HG03378 (cell line): ENCODE data around the gene STAC3.

Experiments used
- ATAC-seq: cut with Tn5 transposase; IDR thresholded peaks from one replicate; pipeline ENCODE4 v1.9.1; 2021; ENCODE audit warnings: mild to moderate bottlenecking, moderate library complexity; ENCODE audit not compliant: unreplicated experiment

STAC3 gene

DNA sequence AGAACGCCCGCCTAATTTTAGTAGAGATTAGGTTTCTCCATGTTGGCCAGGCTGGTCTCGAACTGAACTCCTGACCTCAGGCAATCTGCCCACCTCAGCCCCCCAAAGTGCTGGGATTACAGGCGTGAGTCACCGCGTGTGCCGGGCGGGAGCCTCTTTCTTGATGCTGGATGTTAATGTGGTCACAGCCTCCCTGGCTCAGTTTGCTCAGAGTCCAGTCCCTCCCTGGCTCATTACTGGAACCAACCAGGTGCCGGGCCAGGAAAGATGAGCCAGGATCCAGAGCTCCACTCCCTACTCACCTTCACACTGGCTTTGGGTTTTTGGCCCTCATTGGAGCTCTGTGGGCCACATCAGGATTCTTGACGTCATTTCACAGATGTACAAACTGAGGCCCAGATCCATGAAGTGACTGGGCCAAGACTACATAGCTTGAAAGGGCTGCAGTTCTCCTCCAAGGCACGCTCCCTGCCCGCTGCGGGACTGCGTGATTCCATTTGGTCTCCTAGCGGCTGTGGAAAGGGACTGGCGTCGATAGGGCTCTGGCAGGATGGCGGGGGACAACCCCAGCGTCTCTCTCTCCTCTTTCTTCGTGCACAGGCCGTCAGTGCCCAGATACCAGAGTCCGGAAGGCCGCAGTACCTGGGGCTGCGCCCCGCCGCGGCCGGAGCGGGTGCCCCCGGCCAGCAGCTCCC lies 26.6 kb downstream of the STAC3 start:
- ATAC-seq, result no peak

DNA sequence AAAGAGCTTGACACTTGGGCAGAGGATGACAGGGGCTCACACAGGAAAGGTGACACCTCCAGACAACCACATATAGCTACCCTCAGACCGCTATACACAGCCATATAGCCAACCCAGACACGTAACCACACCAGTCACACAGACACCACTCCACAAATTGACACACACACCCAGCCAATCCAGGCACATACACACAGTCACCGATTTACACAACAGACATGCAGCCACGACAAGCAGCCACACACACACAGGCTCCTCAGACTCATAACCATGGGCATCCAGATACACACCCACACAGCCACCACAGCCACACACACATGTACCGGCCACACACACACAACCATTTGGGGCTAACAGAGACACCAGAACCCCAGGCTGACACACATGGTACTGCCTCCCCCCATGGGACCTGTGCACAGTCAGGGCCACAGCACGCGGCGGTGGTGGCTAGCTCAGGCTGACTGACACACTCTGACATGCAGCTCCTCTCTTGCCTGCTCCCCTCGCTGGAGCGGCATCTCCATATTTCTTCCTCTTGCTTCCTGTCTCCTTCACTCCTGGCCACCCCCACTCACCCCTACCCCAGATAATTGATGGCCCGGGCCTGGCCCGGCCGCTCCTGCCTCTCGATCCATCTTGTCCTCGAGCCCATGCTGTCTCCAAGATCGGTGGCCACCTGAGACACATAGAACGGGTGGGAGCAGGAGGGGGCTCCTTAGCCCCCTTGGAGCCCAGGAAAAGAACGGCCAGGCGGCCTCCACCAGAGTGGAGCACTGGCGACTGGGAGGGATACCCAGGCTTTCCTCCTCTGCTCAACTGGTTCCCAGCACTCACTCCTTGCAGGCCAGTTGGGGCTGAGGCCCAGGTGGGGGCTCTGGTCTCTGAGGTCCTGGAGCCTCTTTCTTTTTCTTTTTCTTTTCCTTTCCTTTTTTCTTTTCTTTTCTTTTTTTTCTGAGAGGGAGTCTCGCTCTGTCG lies 27.5 kb downstream of the STAC3 start:
- no peak for ATAC-seq

DNA sequence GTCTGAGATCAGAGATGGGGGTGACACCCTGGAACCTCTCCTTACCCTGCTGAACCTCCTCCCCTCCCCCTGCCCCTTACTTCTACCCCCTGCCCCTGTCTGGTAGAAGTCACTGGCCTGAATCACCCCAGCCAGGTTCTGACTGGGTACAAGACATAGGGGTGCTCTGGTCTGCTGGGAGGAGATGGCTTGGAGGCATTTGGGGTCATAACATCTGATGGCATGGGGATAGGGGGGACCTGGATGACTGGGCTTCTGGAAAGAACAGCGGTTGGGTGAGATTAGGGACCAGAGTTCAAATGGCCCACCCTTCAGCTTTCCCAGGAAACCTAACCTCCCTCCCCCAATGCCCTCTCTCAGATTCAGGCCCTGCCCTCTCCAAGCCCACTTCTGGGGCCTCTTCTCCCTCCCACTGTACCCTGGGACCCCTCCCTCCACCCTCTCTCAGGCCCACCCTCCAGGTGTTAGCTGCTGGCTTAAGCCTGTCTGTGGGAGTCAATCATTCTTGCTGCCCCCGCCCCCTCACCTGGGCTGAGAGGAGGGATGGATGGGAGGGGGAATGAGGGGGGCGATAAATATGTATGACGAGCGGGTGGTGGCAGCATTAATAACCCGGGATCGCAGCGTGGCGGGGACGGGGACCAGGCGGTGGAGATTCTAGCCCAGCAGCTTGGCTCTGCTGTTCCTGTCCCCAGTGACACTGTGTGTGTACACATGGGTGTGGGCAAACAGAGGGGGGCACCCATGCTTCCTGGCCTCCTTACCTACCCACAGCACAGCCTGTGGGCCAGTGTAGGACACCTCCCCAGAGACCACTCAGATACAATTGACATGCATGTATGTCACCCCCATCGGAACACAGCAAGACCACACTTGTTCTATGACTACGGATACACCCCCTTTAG lies 28.4 kb downstream of the STAC3 start:
- no peak for ATAC-seq

DNA sequence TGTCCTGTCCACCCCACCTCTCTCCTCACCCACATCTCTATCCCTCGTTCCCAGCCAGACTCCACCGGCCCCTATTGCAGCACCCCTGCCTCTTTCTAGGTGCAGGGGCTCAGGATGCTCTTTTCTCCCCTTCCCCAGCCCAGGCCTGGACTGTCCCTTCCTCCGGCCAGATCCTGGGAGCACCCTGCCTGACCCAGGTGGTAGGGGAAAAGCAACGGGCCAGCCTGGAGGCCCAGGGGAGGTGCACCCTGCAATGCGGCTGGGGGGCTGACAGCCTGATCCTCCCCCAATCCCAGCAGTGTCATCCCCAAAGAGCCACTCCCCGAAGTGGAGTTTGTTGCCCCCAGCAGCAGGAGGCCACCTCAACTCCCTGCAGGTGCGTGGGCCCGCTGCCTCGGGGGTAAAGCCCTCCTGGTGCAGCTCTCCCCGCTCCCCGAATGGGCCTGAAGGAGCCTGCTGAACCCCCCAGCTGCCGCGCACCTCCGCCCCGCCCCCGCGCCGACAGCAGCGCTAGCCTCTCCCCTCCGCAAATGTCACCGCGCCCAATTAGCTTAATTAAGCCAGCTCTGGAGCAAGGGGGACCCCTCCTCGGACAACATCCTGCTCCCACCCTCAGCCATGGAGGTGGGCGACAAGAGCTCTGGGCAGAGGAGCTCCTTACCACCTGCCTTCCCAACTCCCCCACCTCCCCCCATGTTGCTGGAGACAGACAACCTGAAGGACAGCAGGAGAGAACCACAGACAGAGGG lies 29.6 kb downstream of the STAC3 start:
- ATAC-seq, result no peak

DNA sequence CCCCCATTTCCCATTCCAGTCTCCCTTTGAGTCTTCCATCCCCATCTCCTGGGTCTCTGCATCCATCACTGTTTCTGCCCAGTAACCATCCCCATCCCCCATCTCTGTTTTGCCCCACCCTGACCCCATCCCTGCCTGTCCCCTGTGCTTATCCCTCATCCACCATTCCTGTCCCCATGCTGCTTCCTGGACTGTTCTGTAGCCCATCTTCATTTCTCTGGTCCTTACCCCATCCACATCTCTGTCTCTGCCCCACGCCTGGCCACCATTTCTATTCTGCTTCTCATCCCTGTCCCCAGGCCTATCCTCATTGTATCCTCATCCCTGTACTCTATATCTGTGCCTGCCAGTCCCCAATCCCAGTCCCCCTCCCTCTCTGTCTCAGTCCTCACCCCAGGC lies 30.2 kb downstream of the STAC3 start:
- ATAC-seq, result no peak

DNA sequence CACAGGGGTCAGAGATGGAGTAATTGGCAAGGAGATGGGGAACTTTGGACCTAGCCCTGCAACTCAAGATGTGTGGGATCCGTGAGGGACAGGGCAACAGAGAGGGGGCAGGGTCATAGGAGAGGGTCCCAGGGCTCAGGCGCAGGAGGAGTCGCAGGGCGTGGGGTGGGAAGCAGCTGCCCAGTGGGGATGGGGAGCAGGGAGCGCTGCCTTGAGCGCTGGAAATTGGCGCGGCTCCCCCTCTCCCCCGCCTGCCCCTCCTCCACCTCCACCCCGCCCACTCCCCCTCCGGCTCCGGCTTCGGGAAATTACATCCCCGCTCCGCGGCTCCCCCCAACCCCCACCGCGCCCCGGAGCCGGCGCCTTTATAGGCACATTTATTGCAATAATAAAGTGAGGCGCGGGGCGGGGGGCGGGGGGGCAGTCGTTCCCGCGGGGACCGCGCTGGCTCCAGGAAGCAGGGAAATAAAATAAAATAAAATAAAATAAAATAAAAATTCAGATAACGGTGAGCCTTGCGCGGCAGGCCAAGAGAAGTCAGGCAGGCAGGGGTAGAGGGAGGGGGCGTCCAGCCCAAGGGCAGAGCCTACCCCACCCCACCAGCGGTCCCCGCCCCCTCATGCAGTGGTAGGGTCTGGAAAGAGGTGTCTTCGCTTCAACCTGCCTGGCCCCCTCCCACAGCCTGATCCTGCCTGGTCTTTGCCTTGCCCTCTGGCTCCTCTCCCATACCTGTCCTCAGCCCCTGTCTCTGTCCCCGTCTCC lies 30.8 kb downstream of the STAC3 start:
- ATAC-seq, result no peak

DNA sequence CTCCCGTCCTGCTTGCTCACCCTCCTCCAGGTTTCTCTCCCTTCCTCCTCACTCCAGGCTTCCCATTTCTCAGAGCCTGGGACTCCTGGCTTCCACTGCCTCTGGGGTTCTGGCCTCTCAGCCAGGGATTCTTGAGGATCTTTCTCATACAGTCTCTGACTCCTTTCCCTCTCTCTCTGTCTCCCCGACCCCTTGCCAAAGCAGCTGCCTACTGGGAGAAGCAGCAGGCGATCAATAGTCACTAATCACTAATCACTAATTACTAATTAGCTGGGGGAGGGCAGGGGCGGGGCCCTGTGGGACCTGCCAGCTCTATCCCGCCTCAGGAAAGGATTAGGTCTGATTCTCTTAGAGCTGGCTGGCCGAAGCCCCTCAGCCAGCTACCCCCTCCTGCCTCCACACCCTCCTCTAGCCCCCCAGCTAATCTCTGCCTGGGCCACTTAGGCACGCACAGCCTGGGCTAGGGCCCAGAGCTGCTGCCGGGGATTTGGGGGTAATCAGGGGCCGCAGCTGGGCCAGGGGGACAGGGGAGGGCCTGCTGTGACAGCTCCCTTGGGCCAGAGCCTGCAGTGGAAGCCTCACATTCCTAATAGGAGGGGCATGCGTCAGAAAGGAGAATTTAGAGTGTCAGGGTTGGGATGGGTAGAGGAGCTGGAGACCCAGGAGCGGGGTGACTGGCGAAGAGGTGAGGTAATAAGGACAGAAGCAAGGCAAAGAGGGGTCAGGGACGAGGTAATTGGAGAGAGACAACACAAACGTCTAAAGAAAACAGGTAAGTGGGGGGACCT lies 31.6 kb downstream of the STAC3 start:
- no peak for ATAC-seq

DNA sequence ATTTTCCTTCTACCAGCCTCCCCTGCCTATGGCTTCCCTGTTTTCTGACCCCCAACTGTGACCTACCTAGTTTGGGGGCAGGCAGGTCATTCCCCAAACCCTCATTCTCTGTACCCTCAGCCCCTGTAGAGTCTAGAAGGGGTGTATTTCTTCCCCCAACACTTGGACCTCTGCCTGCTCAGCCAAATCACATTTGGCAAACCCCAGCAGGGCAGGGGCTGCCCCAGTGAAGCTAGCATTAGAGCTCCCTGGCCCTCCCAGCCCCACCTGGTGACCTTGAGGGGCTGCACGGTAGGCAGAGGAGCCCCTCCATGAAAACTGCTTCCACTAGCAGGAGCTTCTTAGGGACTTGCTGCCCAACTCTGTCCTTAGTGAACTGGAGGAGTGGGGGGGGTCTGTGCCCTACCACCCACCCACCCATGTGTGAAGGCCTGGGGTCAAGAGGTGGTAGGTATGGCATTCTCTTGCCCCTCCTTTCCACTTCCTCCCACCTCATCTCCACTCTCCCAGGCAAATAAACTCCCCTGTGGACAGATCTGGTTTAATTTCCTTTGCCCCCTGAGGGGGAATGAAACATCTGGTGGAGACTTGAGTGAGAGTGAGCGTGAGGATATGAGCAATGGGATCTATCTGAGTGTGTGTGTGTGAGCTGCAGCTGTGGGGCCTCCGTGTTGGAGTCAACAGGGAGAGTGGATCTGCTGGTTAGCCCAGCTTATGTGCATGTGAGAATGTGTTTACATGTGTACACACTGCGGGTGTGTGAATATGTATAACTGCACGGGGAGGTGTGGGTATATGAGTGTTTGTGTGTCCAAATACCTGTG lies 32.7 kb downstream of the STAC3 start:
- no peak for ATAC-seq

DNA sequence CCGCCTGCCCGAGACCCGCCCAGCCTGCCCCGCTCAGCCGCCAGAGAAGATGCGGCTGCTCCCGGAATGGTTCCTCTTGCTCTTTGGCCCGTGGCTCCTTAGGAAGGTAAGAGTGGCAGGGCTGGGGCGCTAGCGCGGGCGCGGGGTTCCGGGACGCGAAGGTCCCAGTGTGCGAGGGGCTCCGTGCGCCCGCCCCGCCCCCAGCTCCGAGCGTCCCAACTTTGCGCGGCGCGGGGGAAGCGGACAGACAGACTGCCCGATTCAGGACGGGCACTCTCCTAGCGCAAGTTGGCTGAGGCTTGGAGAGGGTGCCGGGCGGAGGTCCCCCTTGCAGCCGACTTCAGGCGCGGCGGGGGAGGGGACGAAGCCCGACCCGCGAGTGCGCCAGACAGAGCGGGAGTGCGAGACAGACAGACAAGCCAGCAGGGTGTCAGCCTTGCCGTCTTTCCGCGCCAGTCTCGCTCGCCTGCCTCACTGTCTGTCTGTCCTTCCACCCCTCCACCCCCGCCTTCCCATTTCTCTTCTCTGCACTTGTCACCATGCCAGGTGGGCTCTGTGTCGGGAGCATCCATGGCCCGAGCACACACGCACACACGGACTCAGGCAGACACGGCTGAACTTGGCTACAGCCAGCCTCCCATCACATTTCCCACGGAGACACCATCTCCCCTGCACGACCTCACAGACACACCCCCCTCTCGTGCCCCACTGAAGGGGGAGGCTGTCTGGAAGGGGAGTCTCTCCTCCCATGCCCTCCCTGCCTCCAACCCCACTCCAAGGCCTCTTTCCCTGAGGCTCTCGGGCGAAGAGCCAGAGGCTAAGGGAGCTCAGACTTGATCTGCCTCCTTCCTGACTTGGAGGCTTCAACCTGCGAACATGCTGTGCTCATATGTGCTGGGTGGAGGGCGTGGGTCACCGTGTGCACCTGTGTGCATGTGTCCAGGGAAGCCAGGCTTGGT lies 33.8 kb downstream of the STAC3 start:
- no peak for ATAC-seq

DNA sequence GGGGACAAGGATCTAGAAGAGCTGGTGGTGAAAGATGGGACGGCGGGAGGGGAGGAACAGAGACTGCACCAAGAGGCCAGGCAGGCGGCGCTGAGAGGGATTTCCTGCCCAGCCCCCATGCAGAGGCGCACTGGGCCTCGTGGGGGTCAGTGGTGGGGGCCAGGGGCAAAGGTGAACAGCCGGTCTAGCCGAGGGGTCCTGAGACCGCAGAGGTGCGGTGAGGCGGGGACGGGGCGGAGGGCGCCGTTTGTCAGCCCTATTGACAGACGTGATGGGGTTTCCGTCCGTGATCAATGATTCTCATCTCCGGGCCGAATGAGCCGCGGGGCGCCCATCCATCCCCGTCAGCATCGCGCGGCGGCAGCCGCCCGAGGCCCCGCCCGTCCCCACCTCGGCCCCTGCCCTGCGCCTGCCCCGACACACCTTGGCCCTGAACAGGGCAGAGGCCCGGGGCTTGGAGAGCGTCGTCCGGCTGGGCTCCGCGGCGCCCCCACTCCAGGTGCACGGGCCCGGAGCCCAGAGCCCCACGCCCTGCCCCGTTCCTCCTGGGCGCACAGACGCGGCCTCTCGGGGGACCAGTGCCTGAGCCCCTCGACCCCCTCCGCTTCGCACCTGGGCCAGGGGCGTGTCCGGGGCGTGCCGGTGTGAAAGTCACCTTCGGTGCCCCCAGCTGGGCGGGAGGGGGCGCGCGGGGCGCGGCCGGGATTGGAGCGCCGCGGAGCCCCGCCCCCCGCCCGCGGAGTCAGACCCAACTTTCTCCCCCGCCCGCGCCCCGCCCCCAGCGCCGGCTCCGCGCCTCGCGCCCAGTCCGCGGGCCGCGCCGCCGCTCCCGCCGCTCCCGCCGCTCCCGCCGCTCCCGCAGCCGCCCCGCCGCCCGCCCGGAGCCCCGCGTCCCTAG lies 34.7 kb downstream of the STAC3 start, which contains the start of gene NXPH4:
NXPH4 (plus strand) TSS at position 781 of the 898 bp plus-strand sequence. CDS start 176 bp downstream, outside the sequence.
- no peak for ATAC-seq

DNA sequence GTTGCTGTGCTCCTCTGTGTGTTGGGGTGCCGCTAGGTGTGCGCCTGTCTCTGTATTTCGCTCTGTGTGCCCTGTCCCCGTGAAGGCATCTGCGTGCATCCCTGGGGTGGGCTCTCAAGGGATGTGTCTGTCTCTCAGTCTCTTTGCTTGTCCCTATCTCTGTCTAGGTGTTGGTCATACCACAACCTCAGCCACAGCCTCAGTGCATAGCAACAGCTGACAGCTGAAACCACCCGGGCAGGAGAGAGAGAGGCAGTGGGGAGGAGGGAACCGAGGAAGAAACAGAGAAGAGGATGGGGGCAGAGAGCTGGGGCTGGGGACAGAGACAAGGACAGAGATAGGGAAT lies 35.3 kb downstream of the STAC3 start:
- no peak for ATAC-seq

DNA sequence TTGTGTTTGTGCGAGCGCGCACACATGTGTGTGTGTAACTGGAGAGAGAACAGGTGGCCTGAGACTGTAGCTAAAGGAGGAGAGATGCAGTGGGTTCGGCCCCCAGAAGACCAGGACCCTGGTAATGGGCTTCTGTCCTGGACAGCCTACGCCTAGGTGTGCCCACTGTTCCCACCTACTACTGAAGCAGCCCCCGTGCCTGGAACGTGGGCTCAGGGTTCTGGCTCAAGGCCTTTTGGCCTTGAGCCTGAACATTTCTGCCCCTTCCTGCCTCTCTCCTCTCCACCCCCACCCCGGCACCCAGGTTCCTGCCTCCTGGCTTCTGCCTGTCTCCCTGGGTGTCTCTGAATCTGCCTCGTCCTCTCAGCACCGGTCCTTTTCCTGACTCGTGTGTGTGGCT lies 35.9 kb downstream of the STAC3 start:
- ATAC-seq, result no peak

DNA sequence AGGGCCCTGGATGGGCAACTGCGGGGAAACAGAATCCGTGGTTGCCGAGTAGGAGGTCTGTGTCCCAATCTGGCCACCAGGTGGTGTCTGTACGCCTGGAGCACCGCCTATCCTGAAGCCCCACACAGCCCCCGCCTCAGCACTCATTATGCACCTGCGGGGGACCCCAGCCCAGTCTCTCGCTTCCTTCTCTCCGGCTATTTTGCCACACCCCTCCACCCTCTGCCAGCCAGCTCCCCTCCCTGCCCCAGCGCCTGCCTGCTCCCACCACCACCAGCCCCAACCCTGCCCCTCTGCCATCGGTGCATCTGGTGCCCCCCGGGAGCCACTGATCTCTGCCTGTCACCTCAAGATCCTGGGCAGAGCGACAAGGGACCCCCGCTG lies 36.6 kb downstream of the STAC3 start:
- no peak for ATAC-seq

DNA sequence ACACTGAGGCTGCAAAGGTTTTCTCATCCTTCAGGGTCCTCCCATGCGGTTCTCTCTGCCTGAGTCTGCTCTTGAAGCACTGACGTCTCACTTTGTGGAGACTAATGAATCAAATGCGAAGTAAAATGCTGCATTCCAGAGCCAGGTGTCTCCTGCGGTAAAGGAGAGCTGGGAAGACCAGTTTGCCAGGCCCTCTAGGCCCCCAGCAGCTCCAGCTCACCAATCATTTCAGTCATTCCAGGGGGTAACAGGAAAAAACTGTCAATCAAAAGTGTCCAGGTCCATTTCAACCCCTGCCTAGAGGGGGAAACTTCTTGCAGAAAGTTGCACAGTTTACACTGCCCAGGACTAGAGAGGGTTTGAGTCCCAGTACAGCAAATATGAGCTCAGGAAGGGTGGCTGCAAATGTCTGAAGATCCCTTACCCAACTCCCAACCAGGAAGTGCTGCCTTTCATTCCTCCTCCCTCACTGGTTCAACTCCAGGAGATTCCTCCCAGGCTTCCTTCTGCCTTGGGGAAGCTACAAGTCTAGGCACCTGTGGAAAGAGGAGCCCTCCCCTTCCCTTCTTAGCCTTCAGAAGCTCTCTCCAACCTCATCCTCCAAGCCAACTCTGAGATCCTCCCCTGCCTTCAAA lies 37.1 kb downstream of the STAC3 start:
- no peak for ATAC-seq

DNA sequence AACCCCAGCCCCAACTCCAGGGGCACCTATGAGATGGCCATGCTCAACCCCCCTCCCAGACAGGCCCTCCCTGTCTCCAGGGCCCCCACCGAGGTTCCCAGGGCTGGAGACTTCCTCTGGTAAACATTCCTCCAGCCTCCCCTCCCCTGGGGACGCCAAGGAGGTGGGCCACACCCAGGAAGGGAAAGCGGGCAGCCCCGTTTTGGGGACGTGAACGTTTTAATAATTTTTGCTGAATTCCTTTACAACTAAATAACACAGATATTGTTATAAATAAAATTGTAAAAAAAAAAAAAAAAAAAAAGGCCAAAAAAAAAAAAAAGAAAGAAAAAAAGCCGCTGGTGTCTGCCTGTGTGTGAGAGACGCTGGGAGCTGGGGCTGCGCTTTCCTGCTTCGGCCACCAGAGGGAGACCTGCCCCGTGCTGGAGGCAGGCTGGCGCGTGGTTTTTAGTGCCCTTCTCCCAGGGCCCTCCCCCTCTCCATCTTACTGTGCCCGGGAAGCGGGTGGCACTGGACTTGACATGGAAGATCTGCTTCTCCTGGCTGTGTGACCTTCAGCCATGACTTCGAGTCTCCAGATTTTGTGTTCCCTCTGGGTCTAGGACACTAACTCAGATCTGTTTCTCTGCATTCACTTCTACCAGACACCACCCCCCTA lies 37.8 kb downstream of the STAC3 start:
- no peak for ATAC-seq
